GM12875 (cell line): Measurements from ENCODE around the gene P4HB.

Source experiments
- H3K4me3 ChIP-seq: one replicate; pipeline ENCODE4 v1.5.1; 2011; ENCODE audit warnings: low read depth, low read length, control low read depth
- TF ChIP-seq, protein P1 (sequence below): IDR thresholded peaks from 2 replicates; pipeline ENCODE4 v1.5.1; 2011; ENCODE audit warnings: low read depth, mild to moderate bottlenecking, control low read depth, inconsistent platforms, low read length, moderate library complexity, borderline replicate concordance; ENCODE audit not compliant: insufficient read depth

Gene P4HB

DNA sequence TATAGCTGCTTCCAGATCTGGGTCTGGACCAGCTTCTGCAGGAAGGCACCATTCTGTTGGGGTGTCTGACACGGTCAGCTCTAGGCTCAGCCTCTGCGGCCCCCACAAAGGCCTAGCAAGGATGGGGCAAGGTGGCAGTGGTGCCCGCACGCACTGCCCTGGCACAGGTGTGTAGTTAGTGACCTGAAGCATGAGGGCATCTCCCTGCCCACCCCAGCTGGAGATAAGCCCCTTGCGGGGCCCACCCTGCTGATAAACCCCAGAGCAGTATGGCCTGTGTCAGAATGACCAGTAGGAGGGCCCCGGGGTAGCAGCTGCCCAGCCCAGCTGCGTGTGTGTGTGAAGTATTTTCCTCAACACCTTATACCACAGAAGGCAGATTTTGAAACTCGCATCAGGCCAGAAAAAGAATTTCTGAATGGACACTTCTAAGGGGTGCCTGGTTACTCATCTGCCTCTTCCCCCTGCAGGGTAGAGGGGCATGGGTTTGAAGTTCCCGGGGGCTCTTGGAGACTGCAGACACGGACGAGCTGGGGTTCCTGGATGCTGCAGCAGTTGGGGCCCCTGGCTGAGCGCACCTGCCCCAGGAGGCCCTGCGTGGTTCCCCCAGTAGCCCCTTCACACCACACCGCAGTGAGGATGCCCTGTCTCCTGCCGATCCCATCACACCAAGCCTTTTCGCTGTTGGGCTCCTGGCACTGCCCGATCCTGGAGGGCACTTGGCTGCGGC lies 6.3 kb upstream of the P4HB start:
- TF ChIP-seq, protein P1, sequence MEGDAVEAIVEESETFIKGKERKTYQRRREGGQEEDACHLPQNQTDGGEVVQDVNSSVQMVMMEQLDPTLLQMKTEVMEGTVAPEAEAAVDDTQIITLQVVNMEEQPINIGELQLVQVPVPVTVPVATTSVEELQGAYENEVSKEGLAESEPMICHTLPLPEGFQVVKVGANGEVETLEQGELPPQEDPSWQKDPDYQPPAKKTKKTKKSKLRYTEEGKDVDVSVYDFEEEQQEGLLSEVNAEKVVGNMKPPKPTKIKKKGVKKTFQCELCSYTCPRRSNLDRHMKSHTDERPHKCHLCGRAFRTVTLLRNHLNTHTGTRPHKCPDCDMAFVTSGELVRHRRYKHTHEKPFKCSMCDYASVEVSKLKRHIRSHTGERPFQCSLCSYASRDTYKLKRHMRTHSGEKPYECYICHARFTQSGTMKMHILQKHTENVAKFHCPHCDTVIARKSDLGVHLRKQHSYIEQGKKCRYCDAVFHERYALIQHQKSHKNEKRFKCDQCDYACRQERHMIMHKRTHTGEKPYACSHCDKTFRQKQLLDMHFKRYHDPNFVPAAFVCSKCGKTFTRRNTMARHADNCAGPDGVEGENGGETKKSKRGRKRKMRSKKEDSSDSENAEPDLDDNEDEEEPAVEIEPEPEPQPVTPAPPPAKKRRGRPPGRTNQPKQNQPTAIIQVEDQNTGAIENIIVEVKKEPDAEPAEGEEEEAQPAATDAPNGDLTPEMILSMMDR, result no peak
- H3K4me3 ChIP-seq, result no peak overlapping the region

DNA sequence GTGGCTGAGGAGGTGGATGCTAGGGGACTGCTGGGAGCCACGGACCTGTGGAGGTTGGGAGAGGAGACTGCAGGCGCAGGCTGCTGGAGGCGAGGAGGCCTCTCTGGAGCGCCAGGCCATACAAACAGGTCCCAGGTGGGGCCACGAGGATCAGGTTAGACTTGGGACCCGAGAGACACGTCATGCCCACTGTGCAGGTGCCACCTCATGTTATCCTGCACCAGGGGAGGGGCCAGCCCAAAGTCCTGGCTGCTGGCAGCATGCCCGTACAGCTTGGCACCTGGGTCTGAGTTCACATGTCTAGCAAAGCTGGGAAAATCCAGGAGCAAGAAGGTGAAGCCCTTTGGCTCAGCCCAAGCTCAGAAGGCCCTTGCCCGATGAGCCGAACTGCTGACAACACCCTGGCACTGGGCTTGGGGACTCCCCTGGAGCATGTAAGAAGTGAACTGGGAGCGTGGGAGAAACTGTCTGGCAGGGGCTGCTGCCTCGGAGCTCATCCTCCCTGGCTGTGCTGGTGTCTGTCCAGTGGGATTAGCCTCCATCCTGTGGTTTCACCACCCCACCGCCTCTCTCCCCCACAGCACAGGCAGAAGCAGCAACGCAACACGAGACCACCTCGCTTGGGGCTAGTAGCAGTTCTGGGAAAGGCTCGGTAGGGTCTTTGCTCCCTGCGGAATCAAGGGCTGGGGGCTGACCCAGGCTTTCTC lies 5.6 kb upstream of the P4HB start:
- H3K4me3 ChIP-seq, result no peak overlapping the region
- TF ChIP-seq, protein P1, result no peak

DNA sequence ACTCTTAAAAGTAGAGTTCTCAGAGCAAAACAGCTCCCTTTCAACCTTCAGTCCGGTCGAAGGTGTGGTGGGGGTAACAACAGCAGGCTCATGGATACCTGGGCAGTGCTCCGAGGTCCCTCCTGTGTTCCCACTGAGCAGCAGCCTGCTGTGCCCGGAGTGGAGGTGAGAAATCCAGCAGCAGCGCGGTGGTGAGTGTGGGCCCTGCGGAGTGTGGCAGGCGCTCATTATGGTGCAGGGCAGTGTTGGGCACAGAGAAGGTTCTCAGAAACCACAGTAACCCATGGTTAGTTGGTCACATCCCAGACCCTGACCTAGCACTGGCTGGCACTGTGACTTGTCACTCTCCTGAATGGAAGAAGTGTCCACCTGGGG lies 5.0 kb upstream of the P4HB start:
- TF ChIP-seq, protein P1, result no peak
- no peak overlapping the region for H3K4me3 ChIP-seq

DNA sequence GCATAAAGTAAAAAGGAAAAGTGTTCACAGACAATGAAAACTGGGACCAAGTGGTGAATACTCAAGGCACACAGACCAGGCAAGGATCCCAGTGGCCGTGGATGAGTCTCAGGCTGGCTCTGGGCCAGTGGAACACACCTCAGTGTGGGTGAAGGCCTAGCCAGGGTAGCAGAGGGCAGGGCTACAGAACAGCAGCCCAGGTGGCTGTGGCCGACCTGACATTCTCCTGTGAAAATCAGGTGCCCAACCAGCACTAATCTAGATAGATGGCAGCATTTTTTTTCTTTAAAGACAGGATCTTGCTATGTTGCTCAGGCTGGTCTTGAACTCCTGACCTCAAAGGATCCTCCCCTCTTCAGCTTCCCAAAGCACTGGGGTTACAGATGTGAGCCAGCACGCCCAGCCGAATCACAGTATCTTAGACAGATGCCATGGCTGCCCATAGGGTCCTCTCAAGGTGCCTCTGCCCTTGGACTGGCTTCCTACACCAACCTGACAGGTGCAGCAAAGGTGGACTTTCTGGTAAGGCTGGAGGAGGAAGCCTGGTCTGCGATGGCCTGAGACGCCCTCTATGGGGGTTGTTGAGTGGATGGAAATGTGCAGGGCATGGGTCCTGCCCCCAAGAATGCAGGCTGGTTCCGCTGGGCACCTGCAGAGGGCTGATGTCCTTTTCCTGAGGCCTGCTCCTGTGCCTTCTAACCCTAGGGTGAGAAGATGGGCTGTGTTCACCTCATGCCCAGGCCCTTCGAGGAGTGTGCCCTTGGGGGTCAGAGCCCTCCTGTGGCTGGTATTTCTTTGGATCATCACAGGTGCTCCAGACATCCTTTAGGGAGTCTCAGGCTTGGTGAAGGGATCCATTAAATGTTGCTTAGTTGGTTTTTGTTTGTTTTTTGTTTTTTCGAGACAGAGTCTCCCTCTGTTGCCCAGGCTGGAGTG lies 3.8 kb upstream of the P4HB start:
- H3K4me3 ChIP-seq, result no peak overlapping the region
- TF ChIP-seq, protein P1, result no peak

DNA sequence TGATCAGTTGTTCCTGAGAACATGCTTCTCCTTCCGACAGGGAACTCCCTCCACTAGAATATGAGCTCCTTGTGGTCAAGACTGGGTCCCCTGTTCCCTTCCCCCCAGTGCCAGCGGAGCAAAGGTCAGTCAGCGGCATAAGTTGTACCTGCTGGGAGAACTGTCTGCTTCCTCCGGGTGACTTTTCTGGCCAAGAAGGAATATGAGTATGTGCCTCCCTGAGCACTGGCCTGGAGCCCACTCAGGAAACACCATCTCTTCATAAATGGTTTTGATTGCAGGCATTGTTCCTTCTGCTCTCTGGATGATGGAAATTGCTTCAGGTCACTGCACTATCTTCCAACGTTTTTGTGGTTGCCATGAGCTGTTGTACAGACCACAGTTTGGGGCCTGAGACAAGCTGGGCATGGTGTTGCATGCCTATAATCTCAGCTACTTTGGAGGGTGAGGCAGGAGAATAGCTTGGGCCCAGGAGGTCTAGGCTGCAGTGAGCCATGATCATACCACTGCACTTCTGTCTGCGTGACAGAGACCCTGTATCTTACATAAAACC lies 2.9 kb upstream of the P4HB start:
- H3K4me3 ChIP-seq, result no peak overlapping the region
- TF ChIP-seq, protein P1, result no peak

DNA sequence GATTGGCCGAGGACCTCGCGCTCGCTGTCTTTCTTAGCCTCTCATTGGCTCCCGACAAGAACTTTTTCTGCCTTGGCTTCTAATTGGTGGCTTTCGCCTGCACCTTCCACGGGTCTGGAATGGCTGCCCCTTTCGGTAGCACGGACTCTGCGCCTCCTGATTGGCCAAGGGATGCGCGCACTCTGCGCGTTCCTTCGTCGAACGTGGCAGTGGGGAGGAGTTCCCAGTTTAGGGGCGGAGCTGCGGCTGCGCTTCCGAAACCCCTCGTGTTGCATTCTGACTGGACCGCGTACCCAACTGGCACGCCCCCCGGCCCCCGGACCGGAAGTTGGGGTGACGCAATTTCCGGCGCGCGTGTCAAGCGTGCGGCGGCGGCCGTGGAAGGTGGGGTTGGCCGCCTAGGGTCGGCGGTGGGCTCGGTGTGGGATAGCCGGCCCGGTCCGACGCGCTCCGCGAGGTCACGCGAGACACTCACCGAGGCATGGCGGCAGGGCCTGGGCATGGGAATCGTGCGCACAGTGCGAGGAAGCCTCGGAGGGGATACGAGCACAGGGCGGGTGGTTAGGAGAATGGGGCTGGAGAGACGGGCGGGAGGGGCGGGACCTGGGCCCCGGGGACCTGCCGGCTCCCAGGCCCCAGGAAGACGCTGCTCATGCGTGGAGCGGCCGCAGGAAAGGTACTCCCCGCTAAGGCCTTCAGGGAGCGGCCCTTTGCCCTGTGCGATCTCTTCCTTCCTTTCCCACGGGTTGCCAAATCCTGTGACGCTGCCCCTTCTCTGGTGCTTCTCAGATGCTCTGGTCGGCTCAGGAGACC lies 627 bp upstream of the P4HB start:
- TF ChIP-seq, protein P1, result no peak

More for the DNA sequence above, 627 bp upstream of the P4HB start:
- H3K4me3 ChIP-seq, result peak overlapping the region; percentile 56
